HCT116 (cell line): ENCODE results near the gene ACTL6B.

ENCODE experiments used
- CTCF ChIP-seq, 3 experiments: fragments of 200-600 bp in 1 of 3; sonication (generic) in 1 of 3; IDR thresholded peaks in 2 of 3; conservative IDR thresholded peaks in 1 of 3; 2 replicates each; pipeline ENCODE4 v1.5.1; 2012 to 2017; ENCODE audit warnings: low read depth in 2 of 3, low read length in 2 of 3, antibody characterized with exemption in 1 of 3, borderline replicate concordance in 1 of 3, control low read depth in 1 of 3, mild to moderate bottlenecking in 1 of 3, mixed read lengths in 1 of 3, mixed run types in 1 of 3, moderate library complexity in 1 of 3; ENCODE audit not compliant: insufficient read depth in 1 of 3
- EZH2 ChIP-seq: fragments of 200-600 bp; sonication (generic); IDR thresholded peaks from 2 replicates; pipeline ENCODE4 v1.6.1; 2017; ENCODE audit warnings: antibody characterized with exemption, mixed run types
- MAX ChIP-seq: IDR thresholded peaks from 2 replicates; pipeline ENCODE4 v1.6.1; 2012
- POLR2A ChIP-seq: IDR thresholded peaks from 2 replicates; pipeline ENCODE4 v1.7.0; 2011; ENCODE audit warnings: borderline replicate concordance; ENCODE audit not compliant: insufficient read depth, insufficient read length; ENCODE audit errors: extremely low read depth

GRCh38 chr7:100686201-100686821, 30.1 kb upstream of the ACTL6B start:
- TF ChIP-seq CTCF (IDR thresholded peaks at IDR 0.05 in 2 of 3, conservative IDR thresholded peaks at IDR 0.05 in 1 of 3; ENCODE audit: borderline replicate concordance in 1 of 3, insufficient read depth in 1 of 3, low read depth in 2 of 3, low read length in 2 of 3) (no peak), MAX (no peak), POLR2A (no peak), EZH2 (no peak)
